Loucy (cell line): ENCODE measurements around the gene OLFM1.

Experiments
- H2AFZ ChIP-seq: fragments of 200-600 bp; sonication (generic); 2 replicates; pipeline ENCODE4 v1.6.0; 2016; ENCODE audit warnings: antibody characterized with exemption, mild to moderate bottlenecking, low read length, moderate library complexity
- H3F3A ChIP-seq: fragments of 200-600 bp; 2 replicates; pipeline ENCODE4 v1.6.0; 2016; ENCODE audit warnings: antibody characterized with exemption, low read depth, mild to moderate bottlenecking
- H3K27me3 ChIP-seq: fragments of 200-600 bp; sonication (generic); 2 replicates; pipeline ENCODE4 v1.6.1; 2014; ENCODE audit warnings: low read length, mild to moderate bottlenecking; ENCODE audit not compliant: insufficient read depth, poor library complexity, severe bottlenecking
- H3K36me3 ChIP-seq: fragments of 200-600 bp; sonication (generic); 2 replicates; pipeline ENCODE4 v1.6.1; 2016; ENCODE audit warnings: low read length; ENCODE audit not compliant: insufficient read depth
- H3K4me1 ChIP-seq: fragments of 200-600 bp; sonication (generic); 2 replicates; pipeline ENCODE4 v1.5.1; 2014; ENCODE audit warnings: low read length, mild to moderate bottlenecking; ENCODE audit not compliant: insufficient read depth, poor library complexity, severe bottlenecking
- H3K4me2 ChIP-seq: fragments of 200-600 bp; sonication (generic); 2 replicates; pipeline ENCODE4 v1.6.0; 2014; ENCODE audit warnings: antibody characterized with exemption, low read length, low read depth, mild to moderate bottlenecking; ENCODE audit not compliant: poor library complexity, severe bottlenecking
- H3K4me3 ChIP-seq: fragments of 200-600 bp; sonication (generic); 2 replicates; pipeline ENCODE4 v1.5.1; 2014; ENCODE audit warnings: low read length, mild to moderate bottlenecking, mixed read lengths; ENCODE audit not compliant: poor library complexity, severe bottlenecking
- H3K79me2 ChIP-seq: fragments of 200-600 bp; sonication (generic); 2 replicates; pipeline ENCODE4 v1.6.1; 2014; ENCODE audit warnings: low read length; ENCODE audit not compliant: insufficient read depth
- H3K9ac ChIP-seq: fragments of 200-600 bp; sonication (generic); 2 replicates; pipeline ENCODE4 v1.6.0; 2014; ENCODE audit warnings: mild to moderate bottlenecking, low read depth, low read length, moderate library complexity; ENCODE audit not compliant: poor library complexity, severe bottlenecking
- H3K9me2 ChIP-seq: fragments of 200-600 bp; sonication (generic); replicated peaks from 2 replicates; pipeline ENCODE4 v1.6.1; 2016; ENCODE audit warnings: low read depth, low read length, mixed read lengths
- H3K9me3 ChIP-seq: fragments of 200-600 bp; sonication (generic); 2 replicates; pipeline ENCODE4 v1.6.1; 2014; ENCODE audit warnings: mild to moderate bottlenecking, antibody characterized with exemption, low read length, low read depth; ENCODE audit not compliant: insufficient read depth
- H4K20me1 ChIP-seq: fragments of 200-600 bp; sonication (generic); 2 replicates; pipeline ENCODE4 v1.6.0; 2014; ENCODE audit warnings: antibody characterized with exemption, low read length, mild to moderate bottlenecking; ENCODE audit not compliant: insufficient read depth, poor library complexity, severe bottlenecking
- EZH2phosphoT487 ChIP-seq: fragments of 200-600 bp; IDR thresholded peaks from 2 replicates; pipeline ENCODE4 v1.6.1; 2018; ENCODE audit warnings: antibody characterized with exemption, mild to moderate bottlenecking, moderate library complexity, borderline replicate concordance
- TF ChIP-seq, protein P1 (sequence below): fragments of 200-600 bp; sonication (generic); conservative IDR thresholded peaks from 2 replicates; pipeline ENCODE4 v1.5.1; 2014; ENCODE audit warnings: mild to moderate bottlenecking, antibody characterized with exemption, low read length

The OLFM1 gene

DNA sequence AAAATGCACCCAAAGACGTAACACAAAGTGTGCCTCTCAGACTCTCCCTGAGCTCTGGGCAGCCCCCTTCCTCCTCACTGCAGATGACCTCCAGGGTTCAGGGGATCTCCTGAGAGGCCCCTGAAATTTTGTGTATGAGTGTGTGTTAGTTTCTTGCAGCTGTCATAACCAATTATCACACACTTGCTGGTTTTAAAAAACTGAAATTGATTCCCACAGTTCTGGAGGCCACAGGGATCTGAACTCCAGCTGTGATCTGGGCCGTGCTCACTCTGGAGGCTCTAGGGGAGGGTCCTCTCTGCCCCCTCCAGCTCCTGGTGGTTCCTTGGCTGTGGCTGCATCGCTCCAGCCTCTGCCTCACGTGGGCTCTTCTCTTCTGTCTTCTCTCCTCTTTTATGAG, 58.8 kb downstream of the OLFM1 start:
- H3K9me3 ChIP-seq = peaks cover 22% of the 10 kb centered on the region; the same call in 1 of the 2 replicates
- no peaks in the 10 kb centered on the region for H3K79me2 ChIP-seq
- no peak overlapping the region for H3K9ac ChIP-seq
- H3F3A ChIP-seq = no peaks in the 10 kb centered on the region
- H3K4me1 ChIP-seq = no peaks in the 10 kb centered on the region
- H2AFZ ChIP-seq = no peak overlapping the region
- no peak overlapping the region for H3K4me2 ChIP-seq
- no peaks in the 10 kb centered on the region for H3K36me3 ChIP-seq
- no peak overlapping the region for H3K4me3 ChIP-seq
- no peak for TF ChIP-seq EZH2phosphoT487
- TF ChIP-seq, protein P1, sequence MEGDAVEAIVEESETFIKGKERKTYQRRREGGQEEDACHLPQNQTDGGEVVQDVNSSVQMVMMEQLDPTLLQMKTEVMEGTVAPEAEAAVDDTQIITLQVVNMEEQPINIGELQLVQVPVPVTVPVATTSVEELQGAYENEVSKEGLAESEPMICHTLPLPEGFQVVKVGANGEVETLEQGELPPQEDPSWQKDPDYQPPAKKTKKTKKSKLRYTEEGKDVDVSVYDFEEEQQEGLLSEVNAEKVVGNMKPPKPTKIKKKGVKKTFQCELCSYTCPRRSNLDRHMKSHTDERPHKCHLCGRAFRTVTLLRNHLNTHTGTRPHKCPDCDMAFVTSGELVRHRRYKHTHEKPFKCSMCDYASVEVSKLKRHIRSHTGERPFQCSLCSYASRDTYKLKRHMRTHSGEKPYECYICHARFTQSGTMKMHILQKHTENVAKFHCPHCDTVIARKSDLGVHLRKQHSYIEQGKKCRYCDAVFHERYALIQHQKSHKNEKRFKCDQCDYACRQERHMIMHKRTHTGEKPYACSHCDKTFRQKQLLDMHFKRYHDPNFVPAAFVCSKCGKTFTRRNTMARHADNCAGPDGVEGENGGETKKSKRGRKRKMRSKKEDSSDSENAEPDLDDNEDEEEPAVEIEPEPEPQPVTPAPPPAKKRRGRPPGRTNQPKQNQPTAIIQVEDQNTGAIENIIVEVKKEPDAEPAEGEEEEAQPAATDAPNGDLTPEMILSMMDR = no peak
- no peaks in the 10 kb centered on the region for H4K20me1 ChIP-seq
- no peaks in the 10 kb centered on the region for H3K27me3 ChIP-seq
- H3K9me2 ChIP-seq = no peaks in the 10 kb centered on the region

DNA sequence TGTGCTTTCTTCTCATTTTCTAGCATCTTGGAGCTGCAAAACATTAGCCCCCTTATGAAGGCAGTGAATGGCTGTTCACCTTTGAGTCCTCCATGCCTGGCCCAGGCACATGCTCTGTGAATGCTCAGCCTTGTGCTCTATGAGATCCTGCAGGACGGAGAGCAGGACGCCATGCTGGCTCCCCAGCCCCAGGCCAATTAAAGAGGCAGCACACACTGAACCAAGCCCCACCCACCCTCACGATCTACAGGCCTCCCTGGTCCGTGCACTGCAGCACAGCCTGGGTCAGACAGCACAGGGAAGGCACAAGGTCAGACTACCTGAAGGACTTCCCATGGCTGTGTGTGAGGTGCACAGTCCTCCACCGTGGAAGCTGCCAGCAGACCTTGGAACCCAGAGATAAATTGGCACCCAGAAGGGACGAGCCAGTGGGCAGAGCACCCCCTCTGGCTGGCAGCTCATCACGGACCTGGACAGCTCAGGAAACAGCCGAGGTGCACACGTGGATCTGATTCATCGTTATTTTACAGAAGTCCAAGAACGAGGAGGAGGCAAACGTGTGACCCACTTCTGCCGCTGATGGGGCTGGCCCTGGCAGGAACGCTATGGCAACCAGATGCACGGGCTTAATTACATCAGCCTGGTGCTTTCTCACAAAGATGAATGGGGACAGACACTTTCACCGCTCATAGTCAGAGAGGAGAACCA, 59.5 kb downstream of the OLFM1 start:
- H3K27me3 ChIP-seq = no peaks in the 10 kb centered on the region
- no peak overlapping the region for H3K4me3 ChIP-seq
- no peaks in the 10 kb centered on the region for H3K4me1 ChIP-seq
- no peak overlapping the region for H3K4me2 ChIP-seq
- H3K9me2 ChIP-seq = no peaks in the 10 kb centered on the region
- H4K20me1 ChIP-seq = no peaks in the 10 kb centered on the region
- no peaks in the 10 kb centered on the region for H3K79me2 ChIP-seq
- H3F3A ChIP-seq = no peaks in the 10 kb centered on the region
- TF ChIP-seq, protein P1 = no peak
- no peak for TF ChIP-seq EZH2phosphoT487
- peaks cover 24% of the 10 kb centered on the region; the same call in 1 of the 2 replicates for H3K9me3 ChIP-seq
- no peak overlapping the region for H3K9ac ChIP-seq
- no peaks in the 10 kb centered on the region for H3K36me3 ChIP-seq
- no peak overlapping the region for H2AFZ ChIP-seq

DNA sequence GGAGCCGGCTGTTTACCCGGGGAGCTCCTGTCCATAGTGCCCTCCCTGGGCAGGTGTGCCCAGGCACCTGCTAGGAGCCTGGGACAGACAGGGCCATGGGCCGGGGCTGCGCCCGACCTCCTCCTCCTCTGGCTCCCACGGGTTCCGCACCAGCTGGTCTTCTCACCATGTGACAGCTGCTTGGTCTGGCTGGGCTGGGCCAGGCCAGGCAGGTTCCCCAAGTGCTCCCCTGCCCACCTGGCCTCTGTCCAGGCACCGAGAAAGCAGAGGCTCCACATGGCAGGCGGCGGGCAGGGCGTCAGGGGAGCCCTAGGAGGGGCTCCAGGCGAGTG, 60.0 kb downstream of the OLFM1 start:
- TF ChIP-seq EZH2phosphoT487 = no peak
- TF ChIP-seq, protein P1 = no peak
- no peaks in the 10 kb centered on the region for H3K36me3 ChIP-seq
- H3F3A ChIP-seq = no peaks in the 10 kb centered on the region
- no peaks in the 10 kb centered on the region for H4K20me1 ChIP-seq
- peaks cover 27% of the 10 kb centered on the region; the same call in 1 of the 2 replicates for H3K9me3 ChIP-seq
- no peaks in the 10 kb centered on the region for H3K27me3 ChIP-seq
- no peak overlapping the region for H3K4me2 ChIP-seq
- no peaks in the 10 kb centered on the region for H3K4me1 ChIP-seq
- no peaks in the 10 kb centered on the region for H3K79me2 ChIP-seq
- H3K9me2 ChIP-seq = no peaks in the 10 kb centered on the region
- H3K4me3 ChIP-seq = no peak overlapping the region
- H3K9ac ChIP-seq = no peak overlapping the region
- no peak overlapping the region for H2AFZ ChIP-seq
